ENCODE results near the gene PPAN. TPM values are rescaled to one million over a fixed set of nuclear protein-coding genes. Genes with fewer than 3 reads are reported as not detected.
A peak's percentile ranks its signal among the peaks of the same experiment; 100 is the strongest.

PPAN gene
- total and polyA plus RNA-seq, 3 donors from 2014 or later, result 39.3 to 68.1 (median 66.2) TPM

DNA sequence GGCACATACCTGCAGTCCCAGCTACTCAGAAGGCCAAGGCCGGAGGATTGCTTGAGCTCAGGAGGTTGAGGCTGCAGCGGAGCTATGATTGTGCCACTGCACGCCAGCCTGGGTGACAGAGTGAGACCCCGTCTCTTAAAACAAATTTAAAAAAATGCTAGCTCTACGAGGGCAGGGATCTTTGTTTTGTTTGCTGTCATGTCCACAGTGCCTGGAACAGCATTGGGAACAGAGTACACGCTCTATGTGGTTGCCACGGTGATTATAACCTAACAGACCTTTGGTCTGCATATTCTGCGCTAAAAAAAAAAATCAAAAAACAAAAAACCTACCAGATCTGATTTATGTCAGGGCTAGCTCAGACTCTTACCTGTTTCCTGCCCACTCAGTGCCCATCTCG, 22.3 kb upstream of the PPAN start:
- H3K9me3 ChIP-seq, result no peaks in the 10 kb centered on the region
- H3K27me3 ChIP-seq, result no peaks in the 10 kb centered on the region
- intact Hi-C loops (cut with DNase I; ENCODE audit: low total_unique reads), result no loop called here
- no peak for DNase-seq
- no peak overlapping the region for H3K27ac ChIP-seq
- WGBS, 2 donors, result 81 to 83% methylated on average over 9 of the region's 9 CpGs
- no peak for TF ChIP-seq POLR2A (IDR thresholded peaks at IDR 0.05)
- TF ChIP-seq, protein P1, sequence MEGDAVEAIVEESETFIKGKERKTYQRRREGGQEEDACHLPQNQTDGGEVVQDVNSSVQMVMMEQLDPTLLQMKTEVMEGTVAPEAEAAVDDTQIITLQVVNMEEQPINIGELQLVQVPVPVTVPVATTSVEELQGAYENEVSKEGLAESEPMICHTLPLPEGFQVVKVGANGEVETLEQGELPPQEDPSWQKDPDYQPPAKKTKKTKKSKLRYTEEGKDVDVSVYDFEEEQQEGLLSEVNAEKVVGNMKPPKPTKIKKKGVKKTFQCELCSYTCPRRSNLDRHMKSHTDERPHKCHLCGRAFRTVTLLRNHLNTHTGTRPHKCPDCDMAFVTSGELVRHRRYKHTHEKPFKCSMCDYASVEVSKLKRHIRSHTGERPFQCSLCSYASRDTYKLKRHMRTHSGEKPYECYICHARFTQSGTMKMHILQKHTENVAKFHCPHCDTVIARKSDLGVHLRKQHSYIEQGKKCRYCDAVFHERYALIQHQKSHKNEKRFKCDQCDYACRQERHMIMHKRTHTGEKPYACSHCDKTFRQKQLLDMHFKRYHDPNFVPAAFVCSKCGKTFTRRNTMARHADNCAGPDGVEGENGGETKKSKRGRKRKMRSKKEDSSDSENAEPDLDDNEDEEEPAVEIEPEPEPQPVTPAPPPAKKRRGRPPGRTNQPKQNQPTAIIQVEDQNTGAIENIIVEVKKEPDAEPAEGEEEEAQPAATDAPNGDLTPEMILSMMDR (IDR thresholded peaks at IDR 0.05), result no peak
- H3K4me3 ChIP-seq, result no peak overlapping the region
- no peaks in the 10 kb centered on the region for H3K4me1 ChIP-seq
- no peaks in the 10 kb centered on the region for H3K36me3 ChIP-seq (ENCODE audit: low read depth, missing control alignments)

DNA sequence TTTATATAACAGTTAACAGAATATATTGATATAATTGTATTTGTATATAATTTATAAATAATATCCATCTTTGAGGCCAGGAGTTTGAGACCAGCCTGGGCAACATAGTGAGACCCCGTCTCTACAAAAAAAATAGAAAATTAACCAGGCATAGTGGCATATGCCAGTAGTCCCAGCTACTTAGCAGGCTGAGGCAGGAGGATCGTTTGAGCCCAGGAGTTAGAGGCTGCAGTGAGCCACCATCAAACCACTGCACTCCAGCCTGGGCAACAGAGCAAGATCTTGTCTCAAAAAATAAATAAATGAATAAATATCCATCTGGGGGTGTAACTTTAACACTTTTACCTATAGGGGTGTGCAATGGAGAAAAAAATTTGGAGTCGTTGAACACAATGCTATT, 21.4 kb upstream of the PPAN start:
- no peaks in the 10 kb centered on the region for H3K4me1 ChIP-seq
- no peak overlapping the region for H3K27ac ChIP-seq
- intact Hi-C loops (cut with DNase I; ENCODE audit: low total_unique reads), result no loop called here
- DNase-seq, result no peak
- TF ChIP-seq, protein P1 (IDR thresholded peaks at IDR 0.05), result no peak
- no peak for TF ChIP-seq POLR2A (IDR thresholded peaks at IDR 0.05)
- WGBS, 2 donors, result 38 to 65% methylated on average over 3 of the region's 3 CpGs
- H3K9me3 ChIP-seq, result no peaks in the 10 kb centered on the region
- no peaks in the 10 kb centered on the region for H3K36me3 ChIP-seq (ENCODE audit: low read depth, missing control alignments)
- H3K27me3 ChIP-seq, result no peaks in the 10 kb centered on the region
- no peak overlapping the region for H3K4me3 ChIP-seq

DNA sequence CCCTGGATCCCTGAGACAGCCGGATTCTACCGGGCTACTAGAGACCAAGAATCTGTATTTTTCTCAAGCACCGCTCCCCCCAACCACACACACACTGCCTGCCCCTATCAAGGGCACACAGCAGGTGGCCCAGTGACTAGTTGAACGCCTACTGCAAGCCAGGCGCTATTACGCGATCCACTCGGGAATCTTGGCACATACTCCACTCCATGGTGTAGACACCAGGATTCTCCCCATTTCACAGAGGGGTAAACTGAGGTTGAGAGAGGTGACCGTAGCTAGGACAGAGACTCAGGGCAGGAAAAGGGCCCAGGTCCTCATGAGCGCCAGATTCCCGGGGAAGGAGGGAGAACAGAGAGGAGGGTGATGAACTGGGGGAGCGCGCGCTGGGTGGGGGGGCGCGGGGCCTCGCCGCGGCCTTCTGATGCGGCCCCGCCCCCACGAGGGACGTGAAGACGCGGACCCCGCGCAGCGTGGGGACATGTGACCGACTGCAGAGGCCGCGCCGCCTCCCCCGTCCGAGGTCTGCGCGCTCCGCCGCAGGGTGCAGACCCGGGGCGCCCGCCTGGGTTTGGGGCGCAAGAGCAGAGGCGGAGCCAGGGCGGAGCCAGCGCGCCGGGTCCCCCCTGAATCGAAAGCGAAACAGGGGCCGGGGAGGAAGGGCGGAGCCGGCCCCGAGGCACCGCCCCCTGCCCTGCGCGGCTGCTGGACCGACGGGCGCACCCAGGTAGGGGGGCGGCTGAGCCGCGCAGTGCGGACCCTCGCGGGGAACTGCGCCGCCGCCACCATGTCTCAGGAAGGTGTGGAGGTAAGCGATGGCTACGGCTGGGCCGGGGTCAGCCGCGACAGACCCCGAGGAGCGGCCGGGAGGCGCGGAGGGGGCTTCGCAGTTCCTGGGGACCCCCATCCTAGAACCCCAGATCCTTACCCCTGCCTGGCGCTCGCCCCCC, 20.2 kb upstream of the PPAN start, which contains the start of gene SHFL:
Gene SHFL, plus strand, starts transcription at position 677 of the 950 bp plus-strand sequence. Its CDS starts 111 bp downstream, at position 788.
- no peaks in the 10 kb centered on the region for H3K27me3 ChIP-seq
- no peaks in the 10 kb centered on the region for H3K9me3 ChIP-seq
- TF ChIP-seq, protein P1 (IDR thresholded peaks at IDR 0.05), result no peak
- TF ChIP-seq POLR2A (IDR thresholded peaks at IDR 0.05), result no peak
- intact Hi-C loops (cut with DNase I; ENCODE audit: low total_unique reads), result no loop called here
- no peaks in the 10 kb centered on the region for H3K4me1 ChIP-seq
- 4% methylated on average over 39 to 76 of the region's 81 CpGs for WGBS, 2 donors
- no peaks in the 10 kb centered on the region for H3K36me3 ChIP-seq (ENCODE audit: low read depth, missing control alignments)
- H3K4me3 ChIP-seq, result peak within 1 kb of the TSS; percentile 70 to 73
- peak within 1 kb of the TSS; percentile 68 to 84 for H3K27ac ChIP-seq
- DNase-seq, result peak; percentile 64

DNA sequence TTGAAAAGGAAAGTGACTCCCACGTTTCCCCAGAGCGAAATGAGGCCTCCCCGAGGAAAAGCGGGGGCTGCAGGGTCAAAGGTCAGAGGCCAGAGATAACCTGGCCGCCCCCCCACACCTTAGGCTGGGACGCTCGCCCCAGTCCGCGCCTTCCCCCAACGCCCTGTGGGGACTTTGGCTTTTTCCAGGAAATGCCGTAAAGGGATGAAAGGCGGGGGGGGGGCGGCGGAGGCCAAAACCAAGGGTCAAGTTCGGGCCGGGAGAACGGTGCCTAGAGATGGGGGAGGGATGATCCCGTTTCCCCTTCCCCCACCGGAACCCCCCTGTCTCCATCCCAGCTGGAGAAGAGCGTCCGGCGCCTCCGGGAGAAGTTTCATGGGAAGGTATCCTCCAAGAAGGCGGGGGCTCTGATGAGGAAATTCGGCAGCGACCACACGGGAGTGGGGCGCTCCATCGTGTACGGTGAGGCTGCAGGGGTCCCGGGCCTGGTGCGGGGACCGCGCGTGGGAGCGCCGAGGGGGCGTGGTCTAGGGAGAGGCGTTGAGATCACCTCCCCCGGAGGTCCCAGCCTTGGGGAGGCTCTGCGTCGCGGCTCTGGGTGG, 19.5 kb upstream of the PPAN start:
- Histone ChIP-seq H3K27ac (peak overlapping the region; percentile 68 to 84), H3K9me3 (no peaks in the 10 kb centered on the region), H3K27me3 (no peaks in the 10 kb centered on the region), H3K4me3 (peak overlapping the region; percentile 70 to 73), H3K36me3 (ENCODE audit: low read depth, missing control alignments) (no peaks in the 10 kb centered on the region), H3K4me1 (no peaks in the 10 kb centered on the region)
- WGBS, 2 donors, result 0 to 3% methylated on average over 14 to 34 of the region's 43 CpGs
- no peak for DNase-seq
- TF ChIP-seq, protein P1 (IDR thresholded peaks at IDR 0.05), result no peak
- no peak for TF ChIP-seq POLR2A (IDR thresholded peaks at IDR 0.05)
- intact Hi-C loops (cut with DNase I; ENCODE audit: low total_unique reads), result no loop called here

Measured in testis (tissue), 3 donors.